OCI-LY3 (cell line): ENCODE measurements around the gene SPIN4.
"Not testable (repeated sequence)": the region's sequence is repeated elsewhere in the genome, so short reads cannot be mapped to it uniquely, and the experiment has no call there.

Experiments used
- H2AFZ ChIP-seq: fragments of 200-600, 300-600 bp; shearing (Covaris generic); 2 replicates; pipeline ENCODE4 v1.6.0; 2014; ENCODE audit warnings: antibody characterized with exemption, low read depth, low read length
- H3K27ac ChIP-seq: fragments of 200-600, 300-600 bp; sonication (generic); 2 replicates; pipeline ENCODE4 v1.5.1; 2014; ENCODE audit warnings: mild to moderate bottlenecking, low read length, moderate library complexity, mixed read lengths
- H3K27me3 ChIP-seq: fragments of 200-600, 300-600 bp; sonication (generic); 2 replicates; pipeline ENCODE4 v1.6.1; 2014; ENCODE audit warnings: low read depth, low read length, mixed read lengths
- H3K36me3 ChIP-seq: fragments of 200-600, 300-600 bp; sonication (generic); replicated peaks from 2 replicates; pipeline ENCODE3; 2014; ENCODE audit warnings: low read depth, low read length, mixed read lengths
- H3K4me1 ChIP-seq: fragments of 300-600, 200-600 bp; sonication (generic); 2 replicates; pipeline ENCODE4 v1.6.1; 2014; ENCODE audit warnings: low read length, mixed read lengths
- H3K4me2 ChIP-seq: fragments of 200-600, 300-600 bp; sonication (generic); 2 replicates; pipeline ENCODE4 v1.6.1; 2014; ENCODE audit warnings: low read length, mixed read lengths
- H3K4me3 ChIP-seq: fragments of 300-600, 200-600 bp; sonication (generic); 2 replicates; pipeline ENCODE4 v1.5.1; 2014; ENCODE audit warnings: antibody characterized with exemption, mild to moderate bottlenecking, low read length, moderate library complexity
- H3K79me2 ChIP-seq: fragments of 300-600, 200-600 bp; shearing (Covaris generic); 2 replicates; pipeline ENCODE4 v1.6.1; 2014; ENCODE audit warnings: mild to moderate bottlenecking, low read length, mixed read lengths
- H3K9ac ChIP-seq: fragments of 300-600, 200-600 bp; shearing (Covaris generic); 2 replicates; pipeline ENCODE4 v1.6.0; 2014; ENCODE audit warnings: mild to moderate bottlenecking, low read length, moderate library complexity
- H3K9me3 ChIP-seq: fragments of 200-600, 300-600 bp; shearing (Covaris generic); 2 replicates; pipeline ENCODE4 v1.6.1; 2014; ENCODE audit warnings: low read length, mixed read lengths; ENCODE audit not compliant: insufficient read depth
- H4K20me1 ChIP-seq: fragments of 200-600, 300-600 bp; sonication (generic); 2 replicates; pipeline ENCODE4 v1.6.1; 2016; ENCODE audit warnings: low read length, mixed read lengths; ENCODE audit not compliant: insufficient read depth
- EZH2phosphoT487 ChIP-seq: fragments of 200-600 bp; shearing (Covaris generic); IDR thresholded peaks from 2 replicates; pipeline ENCODE4 v1.6.1; 2018; ENCODE audit warnings: antibody characterized with exemption, mixed run types, low read depth
- TF ChIP-seq, protein P1 (sequence below): fragments of 200-600, 300-600 bp; sonication (generic); IDR thresholded peaks from 2 replicates; pipeline ENCODE4 v1.5.1; 2014; ENCODE audit warnings: antibody characterized with exemption, low read length, low read depth

Gene SPIN4

GRCh38 chrX:63350941-63351616 is at the start of gene SPIN4:
TSS of gene SPIN4 (minus strand) at chrX:63351332. CDS start at chrX:63350819, 513 bp downstream.
- Histone ChIP-seq H3K9me3 (no peaks in the 10 kb centered on the region), H3K79me2 (peaks cover 13% of the 10 kb centered on the region), H3K27me3 (no peaks in the 10 kb centered on the region), H3K9ac (peak within 1 kb of the TSS; percentile 80), H3K36me3 (no peaks in the 10 kb centered on the region), H4K20me1 (no peaks in the 10 kb centered on the region), H3K4me3 (peak within 1 kb of the TSS; percentile 88), H3K4me1 (peaks cover 11% of the 10 kb centered on the region), H3K27ac (peak within 1 kb of the TSS; percentile 76), H2AFZ (peak within 1 kb of the TSS; percentile 72), H3K4me2 (peak within 1 kb of the TSS; percentile 93)
- TF ChIP-seq EZH2phosphoT487: no peak
- TF ChIP-seq, protein P1, sequence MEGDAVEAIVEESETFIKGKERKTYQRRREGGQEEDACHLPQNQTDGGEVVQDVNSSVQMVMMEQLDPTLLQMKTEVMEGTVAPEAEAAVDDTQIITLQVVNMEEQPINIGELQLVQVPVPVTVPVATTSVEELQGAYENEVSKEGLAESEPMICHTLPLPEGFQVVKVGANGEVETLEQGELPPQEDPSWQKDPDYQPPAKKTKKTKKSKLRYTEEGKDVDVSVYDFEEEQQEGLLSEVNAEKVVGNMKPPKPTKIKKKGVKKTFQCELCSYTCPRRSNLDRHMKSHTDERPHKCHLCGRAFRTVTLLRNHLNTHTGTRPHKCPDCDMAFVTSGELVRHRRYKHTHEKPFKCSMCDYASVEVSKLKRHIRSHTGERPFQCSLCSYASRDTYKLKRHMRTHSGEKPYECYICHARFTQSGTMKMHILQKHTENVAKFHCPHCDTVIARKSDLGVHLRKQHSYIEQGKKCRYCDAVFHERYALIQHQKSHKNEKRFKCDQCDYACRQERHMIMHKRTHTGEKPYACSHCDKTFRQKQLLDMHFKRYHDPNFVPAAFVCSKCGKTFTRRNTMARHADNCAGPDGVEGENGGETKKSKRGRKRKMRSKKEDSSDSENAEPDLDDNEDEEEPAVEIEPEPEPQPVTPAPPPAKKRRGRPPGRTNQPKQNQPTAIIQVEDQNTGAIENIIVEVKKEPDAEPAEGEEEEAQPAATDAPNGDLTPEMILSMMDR: no peak

GRCh38 chrX:63400340-63400739 is 49.2 kb upstream of the SPIN4 start:
- no peaks in the 10 kb centered on the region for H3K27me3 ChIP-seq
- H3K9me3 ChIP-seq: no peaks in the 10 kb centered on the region
- no peaks in the 10 kb centered on the region for H4K20me1 ChIP-seq
- H2AFZ ChIP-seq: no peak overlapping the region
- no peaks in the 10 kb centered on the region for H3K36me3 ChIP-seq
- H3K9ac ChIP-seq: no peak overlapping the region
- no peaks in the 10 kb centered on the region for H3K79me2 ChIP-seq
- no peak overlapping the region for H3K4me2 ChIP-seq
- no peak for TF ChIP-seq EZH2phosphoT487
- TF ChIP-seq, protein P1: no peak
- H3K4me1 ChIP-seq: no peaks in the 10 kb centered on the region
- H3K27ac ChIP-seq: no peak overlapping the region
- H3K4me3 ChIP-seq: no peak overlapping the region

DNA sequence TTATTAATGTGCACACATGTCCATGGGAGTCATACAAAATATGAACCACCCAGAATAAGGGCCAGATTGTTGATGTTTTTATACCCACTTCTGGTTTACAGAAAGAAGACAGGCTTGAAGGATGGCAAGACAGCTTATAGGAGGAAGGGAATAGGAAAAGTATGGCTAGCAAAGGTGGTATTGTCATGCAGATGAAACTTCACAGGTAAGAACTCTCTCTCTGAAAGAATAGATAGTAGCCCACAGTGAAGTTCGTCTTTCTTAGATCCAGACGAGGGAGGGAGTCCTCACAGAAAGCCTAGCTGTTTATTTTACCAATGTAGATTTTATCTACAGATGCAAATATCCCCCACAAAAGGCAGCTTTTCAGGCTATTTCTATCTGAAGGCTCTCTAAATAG is 43.7 kb upstream of the SPIN4 start:
- H3K27me3 ChIP-seq: no peaks in the 10 kb centered on the region
- no peaks in the 10 kb centered on the region for H3K4me1 ChIP-seq
- H4K20me1 ChIP-seq: no peaks in the 10 kb centered on the region
- TF ChIP-seq, protein P1: no peak
- no peak for TF ChIP-seq EZH2phosphoT487
- no peak overlapping the region for H3K4me3 ChIP-seq
- no peaks in the 10 kb centered on the region for H3K79me2 ChIP-seq
- no peak overlapping the region for H3K4me2 ChIP-seq
- H2AFZ ChIP-seq: no peak overlapping the region
- no peak overlapping the region for H3K9ac ChIP-seq
- H3K27ac ChIP-seq: no peak overlapping the region
- H3K36me3 ChIP-seq: no peaks in the 10 kb centered on the region
- H3K9me3 ChIP-seq: no peaks in the 10 kb centered on the region

- H3K4me1 ChIP-seq, H3K27me3 ChIP-seq, H3K27ac ChIP-seq, H3K9ac ChIP-seq, H3K36me3 ChIP-seq, H3K9me3 ChIP-seq, H2AFZ ChIP-seq, H3K4me2 ChIP-seq, H4K20me1 ChIP-seq, H3K79me2 ChIP-seq, H3K4me3 ChIP-seq: not testable (repeated sequence)
These were observed 42.0 kb upstream of the SPIN4 start for GRCh38 chrX:63393094-63393493.
